NCI-H1436 (cell line): ENCODE results near the gene MMEL1.

Experiments
- DNase-seq: peaks from one replicate; lab custom pipeline; 2025; lab: John Stamatoyannopoulos, UW

MMEL1 gene

GRCh38 chr1:2544093-2544874 is 88.5 kb downstream of the MMEL1 start:
- no peak for DNase-seq

- peak; percentile 41 for DNase-seq
Observed at GRCh38 chr1:2543543-2544092, 89.2 kb downstream of the MMEL1 start.

- DNase-seq = no peak
Observed at GRCh38 chr1:2542246-2542915, 90.4 kb downstream of the MMEL1 start.

- DNase-seq = no peak
Observed at GRCh38 chr1:2541619-2542245, 91.1 kb downstream of the MMEL1 start.

GRCh38 chr1:2540816-2541492 is 91.9 kb downstream of the MMEL1 start:
- no peak for DNase-seq
